Esophagus squamous epithelium (tissue), 5 donors: Measurements from ENCODE around the gene THSD8. TPM values are rescaled to one million over a fixed set of nuclear protein-coding genes. Genes with fewer than 3 reads are reported as not detected.
"Not testable (repeated sequence)": the region's sequence is repeated elsewhere in the genome, so short reads cannot be mapped to it uniquely, and the experiment has no call there.

Experiments used
- DNase-seq: peaks from one replicate; lab custom pipeline; 2025; lab: John Stamatoyannopoulos, UW
- H3K27ac ChIP-seq, 4 donors: fragments of 200-600 bp; sonication (generic); one replicate each; pipeline ENCODE4 v1.5.1; 2016 to 2019; ENCODE audit warnings: mild to moderate bottlenecking in 1 of 4
- H3K27me3 ChIP-seq, 4 donors: fragments of 200-600 bp; sonication (generic); 1 replicate in 3 of 4; 2 replicates in 1 of 4; pipeline versions ENCODE4 v1.5.1 to v1.6.0; 2017 to 2021; ENCODE audit warnings: antibody characterized with exemption in 1 of 4
- H3K36me3 ChIP-seq, 3 donors: fragments of 200-600 bp; sonication (generic); one replicate each; pipeline ENCODE4 v1.5.1; 2016 to 2019
- H3K4me1 ChIP-seq, 3 donors: fragments of 200-600 bp; sonication (generic); one replicate each; pipeline ENCODE4 v1.5.1; 2017 to 2019
- H3K4me3 ChIP-seq, 4 donors: fragments of 200-600 bp; sonication (generic); 1 replicate in 3 of 4; 2 replicates in 1 of 4; pipeline ENCODE4 v1.5.1; 2016 to 2019; ENCODE audit warnings: mild to moderate bottlenecking in 2 of 4, moderate library complexity in 1 of 4
- H3K9me3 ChIP-seq, 3 donors: fragments of 200-600 bp; sonication (generic); one replicate each; pipeline ENCODE4 v1.5.1; 2016 to 2019
- CTCF ChIP-seq, 6 experiments: fragments of 450-650 bp in 4 of 6; fragments of 200-600 bp in 2 of 6; sonication (generic) in 2 of 6; IDR thresholded peaks; one replicate each; pipeline ENCODE4 v1.5.1; 2016 to 2019; ENCODE audit warnings: antibody characterized with exemption in 6 of 6, mild to moderate bottlenecking in 4 of 6, moderate library complexity in 4 of 6
- POLR2A ChIP-seq, 4 donors: fragments of 450-650 bp; IDR thresholded peaks; one replicate each; pipeline ENCODE4 v1.6.1; 2017; ENCODE audit warnings: antibody characterized with exemption in 4 of 4, mild to moderate bottlenecking in 4 of 4, moderate library complexity in 3 of 4
- WGBS, 2 donors: methylation state at CpG; one replicate each; pipeline ENCODE4 v1.1.5; 2018; 5-methylcytosine and 5-hydroxymethylcytosine counted together
- intact Hi-C: fragments of 100-400 bp; cut with DNase I; formaldehyde crosslinking; loops from one replicate; pipeline ENCODE4 v1.15.0; 2022
- total RNA-seq, 4 donors: library from RNA; depleted of rRNA; stranded (reverse); fragments of >200 nt; gene quantifications; one replicate each; pipeline ENCODE4 v1.1.0, GENCODE V29; 2016
- donor health status: DM: yes; HTN: yes; CAD: no.

The THSD8 gene
- total RNA-seq, 4 donors from 2014 or later, result not detected

GRCh38 chr19:12794971-12795381 lies 6.9 kb upstream of the THSD8 start:
- Histone ChIP-seq H3K36me3 (peaks cover 0 to 34% (median 11%) of the 10 kb centered on the region in 3 donors), H3K4me1 (peaks cover 22 to 52% (median 36%) of the 10 kb centered on the region in 3 donors), H3K27me3 (no peaks in the 10 kb centered on the region), H3K9me3 (no peaks in the 10 kb centered on the region), H3K27ac (peak overlapping the region; percentile 47 to 99 (median 99)), H3K4me3 (peak overlapping the region in 1 of 4 donors; percentile 89)
- DNase-seq, result no peak
- intact Hi-C loops, result no loop called here
- 79 to 82% methylated on average over 8 to 9 of the region's 9 CpGs for WGBS, 2 donors
- TF ChIP-seq CTCF (IDR thresholded peaks at IDR 0.05), result no peak
- TF ChIP-seq POLR2A (IDR thresholded peaks at IDR 0.05), result no peak

GRCh38 chr19:12796146-12797071 lies 5.5 kb upstream of the THSD8 start:
- no peak for DNase-seq
- Histone ChIP-seq H3K36me3 (peaks cover 0 to 39% (median 11%) of the 10 kb centered on the region in 3 donors), H3K4me1 (peaks cover 33 to 55% (median 40%) of the 10 kb centered on the region in 3 donors), H3K9me3 (no peaks in the 10 kb centered on the region), H3K4me3 (peak overlapping the region in 2 of 4 donors; percentile 23 to 25), H3K27me3 (no peaks in the 10 kb centered on the region), H3K27ac (peak overlapping the region; percentile 68 to 99 (median 88))
- TF ChIP-seq CTCF (IDR thresholded peaks at IDR 0.05) (peak; percentile 90 to 98 (median 96)), POLR2A (IDR thresholded peaks at IDR 0.05) (no peak)
- intact Hi-C loops, result no loop called here
- whole genome bisulfite sequencing, 2 donors, result 1 to 2% methylated on average over 12 to 15 of the region's 18 CpGs

- Histone ChIP-seq H3K27me3 (no peaks in the 10 kb centered on the region), H3K9me3 (no peaks in the 10 kb centered on the region), H3K4me1 (peaks cover 34 to 61% (median 43%) of the 10 kb centered on the region in 3 donors), H3K27ac (peak overlapping the region in 2 of 4 donors; percentile 78 to 99), H3K36me3 (peaks cover 0 to 39% (median 8%) of the 10 kb centered on the region in 3 donors), H3K4me3 (no peak overlapping the region)
- 77 to 83% methylated on average over 6 of the region's 6 CpGs for WGBS, 2 donors
- intact Hi-C loops, result no loop called here
- TF ChIP-seq CTCF (IDR thresholded peaks at IDR 0.05) (no peak), POLR2A (IDR thresholded peaks at IDR 0.05) (no peak)
- DNase-seq, result no peak
These were observed 4.7 kb upstream of the THSD8 start for GRCh38 chr19:12797141-12797587.

- Histone ChIP-seq H3K36me3 (peaks cover 0 to 39% (median 3%) of the 10 kb centered on the region in 3 donors), H3K4me1 (peaks cover 38 to 65% (median 48%) of the 10 kb centered on the region in 3 donors)
- H3K27me3 ChIP-seq, H3K27ac ChIP-seq, DNase-seq, H3K4me3 ChIP-seq, intact Hi-C loops, H3K9me3 ChIP-seq: not testable (repeated sequence)
- WGBS, 2 donors, result 91 to 96% methylated on average over 5 to 7 of the region's 7 CpGs
These were observed 4.3 kb upstream of the THSD8 start for GRCh38 chr19:12797607-12798006.

GRCh38 chr19:12799742-12800465 lies 2.0 kb upstream of the THSD8 start:
- DNase-seq, result no peak
- no peaks in the 10 kb centered on the region for H3K9me3 ChIP-seq
- no peaks in the 10 kb centered on the region for H3K27me3 ChIP-seq
- H3K27ac ChIP-seq, result peak overlapping the region in 3 of 4 donors; percentile 65 to 90 (median 85)
- peaks cover 0 to 39% (median 0%) of the 10 kb centered on the region in 3 donors for H3K36me3 ChIP-seq
- intact Hi-C loops, result loop anchor here (5.0 to 10.0 kb wide), 2 partner anchors 33 to 85 kb away; no protein-coding TSS in a partner anchor
- TF ChIP-seq POLR2A (IDR thresholded peaks at IDR 0.05) (no peak), CTCF (IDR thresholded peaks at IDR 0.05) (no peak)
- H3K4me3 ChIP-seq, result peak overlapping the region in 2 of 4 donors; percentile 78 to 91
- WGBS, 2 donors, result 89 to 100% methylated on average over 8 to 12 of the region's 18 CpGs
- peaks cover 29 to 55% (median 44%) of the 10 kb centered on the region in 3 donors for H3K4me1 ChIP-seq
